Neural crest cell (in vitro differentiated cells): ENCODE measurements around the gene GIPR. TPM values are rescaled to one million over a fixed set of nuclear protein-coding genes. Genes with fewer than 3 reads are reported as not detected.
"Not testable (repeated sequence)": the region's sequence is repeated elsewhere in the genome, so short reads cannot be mapped to it uniquely, and the experiment has no call there.

ENCODE experiments used
- DNase-seq: peaks from one replicate; pipeline ENCODE4 v3.0.0; 2021; ENCODE audit warnings: low read depth, mixed read lengths, low spot score
- H3K27ac Mint-ChIP-seq: one replicate; pipeline ENCODE4 v1.8.0; 2021; ENCODE audit warnings: mild to moderate bottlenecking, mixed read lengths; ENCODE audit not compliant: unreplicated experiment
- H3K27me3 Mint-ChIP-seq: 2 replicates; pipeline ENCODE4 v1.8.0; 2021; ENCODE audit warnings: low read depth, mild to moderate bottlenecking, mixed read lengths
- H3K36me3 Mint-ChIP-seq: 2 replicates; pipeline ENCODE4 v1.8.0; 2021; ENCODE audit warnings: low read depth, mild to moderate bottlenecking, mixed read lengths
- H3K4me1 Mint-ChIP-seq: 2 replicates; pipeline ENCODE4 v1.8.0; 2021; ENCODE audit warnings: mixed read lengths
- H3K4me3 Mint-ChIP-seq: one replicate; pipeline ENCODE4 v1.8.0; 2021; ENCODE audit warnings: mild to moderate bottlenecking, mixed read lengths
- H3K9me3 Mint-ChIP-seq: 2 replicates; pipeline ENCODE4 v1.8.0; 2021; ENCODE audit warnings: mixed read lengths
- total RNA-seq: library from RNA; stranded (reverse); gene quantifications from 2 replicates; pipeline ENCODE4 v1.2.1, GENCODE V29; 2021
- TF ChIP-seq, protein P1 (sequence below): fragments of 200-600 bp; sonication (generic); conservative IDR thresholded peaks from 2 replicates; pipeline ENCODE4 v1.5.0; 2021; ENCODE audit warnings: antibody characterized with exemption, mild to moderate bottlenecking

GIPR gene
- total RNA-seq, 1 donor from 2014 or later: 0.96 TPM

DNA sequence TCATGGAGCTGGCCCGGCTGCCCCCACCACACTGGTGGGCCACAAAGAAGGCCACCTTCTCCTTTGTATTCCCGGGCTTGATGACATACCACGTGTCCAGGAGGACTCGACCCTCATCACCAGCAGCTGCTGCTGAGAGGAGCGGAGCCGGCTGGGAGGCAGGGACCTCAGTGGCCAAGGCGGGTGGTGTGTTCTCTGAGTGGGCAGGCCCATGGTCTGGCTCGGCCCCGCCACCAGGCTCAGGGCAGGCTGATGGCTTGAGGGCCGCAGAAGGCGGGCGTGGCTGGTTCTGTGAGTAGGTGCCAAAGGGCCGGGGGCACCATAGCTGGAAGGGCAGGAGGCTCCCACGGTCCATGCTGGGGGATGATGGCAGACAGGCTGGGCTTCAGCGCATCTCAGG is 45.1 kb downstream of the GIPR start:
- H3K27me3 Mint-ChIP-seq: no peaks in the 10 kb centered on the region
- peaks cover 5% of the 10 kb centered on the region for H3K36me3 Mint-ChIP-seq
- TF ChIP-seq, protein P1, sequence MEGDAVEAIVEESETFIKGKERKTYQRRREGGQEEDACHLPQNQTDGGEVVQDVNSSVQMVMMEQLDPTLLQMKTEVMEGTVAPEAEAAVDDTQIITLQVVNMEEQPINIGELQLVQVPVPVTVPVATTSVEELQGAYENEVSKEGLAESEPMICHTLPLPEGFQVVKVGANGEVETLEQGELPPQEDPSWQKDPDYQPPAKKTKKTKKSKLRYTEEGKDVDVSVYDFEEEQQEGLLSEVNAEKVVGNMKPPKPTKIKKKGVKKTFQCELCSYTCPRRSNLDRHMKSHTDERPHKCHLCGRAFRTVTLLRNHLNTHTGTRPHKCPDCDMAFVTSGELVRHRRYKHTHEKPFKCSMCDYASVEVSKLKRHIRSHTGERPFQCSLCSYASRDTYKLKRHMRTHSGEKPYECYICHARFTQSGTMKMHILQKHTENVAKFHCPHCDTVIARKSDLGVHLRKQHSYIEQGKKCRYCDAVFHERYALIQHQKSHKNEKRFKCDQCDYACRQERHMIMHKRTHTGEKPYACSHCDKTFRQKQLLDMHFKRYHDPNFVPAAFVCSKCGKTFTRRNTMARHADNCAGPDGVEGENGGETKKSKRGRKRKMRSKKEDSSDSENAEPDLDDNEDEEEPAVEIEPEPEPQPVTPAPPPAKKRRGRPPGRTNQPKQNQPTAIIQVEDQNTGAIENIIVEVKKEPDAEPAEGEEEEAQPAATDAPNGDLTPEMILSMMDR: no peak
- H3K9me3 Mint-ChIP-seq: no peaks in the 10 kb centered on the region
- peaks cover 38% of the 10 kb centered on the region for H3K4me1 Mint-ChIP-seq
- DNase-seq: no peak
- H3K4me3 Mint-ChIP-seq: no peak overlapping the region
- H3K27ac Mint-ChIP-seq: no peak overlapping the region

DNA sequence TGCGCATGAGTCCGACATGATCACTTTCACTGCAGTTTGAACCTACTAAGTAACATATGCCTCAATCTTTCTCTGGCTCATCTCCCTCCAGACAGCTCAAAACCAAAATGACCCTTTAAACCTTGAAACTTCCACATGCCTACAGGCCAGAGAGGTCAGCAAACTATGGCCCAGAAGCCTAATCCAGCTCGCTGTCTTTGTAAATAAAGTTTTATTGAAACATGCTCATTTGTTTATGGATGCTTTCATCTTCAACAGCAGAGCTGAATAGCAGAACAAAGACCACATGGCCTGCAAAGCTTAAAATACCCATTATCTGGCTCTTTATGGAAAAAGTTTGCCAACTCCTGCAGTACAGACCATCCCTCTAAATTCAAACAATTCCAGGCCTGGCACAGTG is 47.1 kb downstream of the GIPR start:
- Mint-ChIP-seq H3K36me3 (peaks cover 9% of the 10 kb centered on the region), H3K4me3 (no peak overlapping the region), H3K27me3 (no peaks in the 10 kb centered on the region), H3K9me3 (no peaks in the 10 kb centered on the region), H3K27ac (no peak overlapping the region), H3K4me1 (peaks cover 47% of the 10 kb centered on the region)
- TF ChIP-seq, protein P1: no peak
- no peak for DNase-seq

DNA sequence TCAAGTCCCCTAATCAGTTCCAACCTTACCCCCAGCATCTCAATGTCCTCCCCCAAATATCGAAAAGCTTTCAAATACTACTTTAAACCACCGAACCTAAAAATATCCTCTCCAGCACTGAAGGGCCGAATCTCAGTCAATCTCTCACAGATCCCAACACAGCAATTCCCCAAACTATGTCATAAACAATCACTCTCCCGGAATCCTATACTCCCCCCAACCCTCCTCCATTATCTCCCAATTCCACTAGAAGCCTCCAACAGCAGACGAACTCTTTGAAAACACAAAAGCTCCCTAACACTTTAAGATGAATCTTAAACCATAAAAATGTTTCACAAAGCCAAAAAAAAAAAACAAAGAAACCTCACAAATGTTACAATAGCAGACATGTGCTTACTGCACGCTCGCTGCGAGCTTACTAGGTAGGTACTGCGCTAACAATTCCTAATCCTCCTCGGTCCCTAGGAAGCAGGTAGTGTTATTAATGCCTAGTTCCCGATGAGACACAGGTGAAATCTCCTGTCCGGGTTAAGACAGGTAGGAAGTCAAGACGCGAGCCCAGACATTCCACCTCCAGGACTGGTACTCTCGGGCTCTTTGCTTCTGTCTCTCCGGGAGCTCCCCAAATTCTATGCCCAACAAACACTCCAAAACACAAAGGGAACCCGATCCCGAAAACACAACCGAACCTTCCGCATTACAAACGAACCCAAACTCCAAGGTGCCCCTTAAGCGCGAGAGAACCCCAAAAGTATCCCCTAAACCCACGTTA is 48.5 kb downstream of the GIPR start:
- no peaks in the 10 kb centered on the region for H3K27me3 Mint-ChIP-seq
- DNase-seq: no peak
- TF ChIP-seq, protein P1: no peak
- peak overlapping the region; percentile 99 for H3K27ac Mint-ChIP-seq
- H3K4me3 Mint-ChIP-seq: peak overlapping the region; percentile 96
- H3K9me3 Mint-ChIP-seq: no peaks in the 10 kb centered on the region
- peaks cover 6% of the 10 kb centered on the region for H3K36me3 Mint-ChIP-seq
- peaks cover 42% of the 10 kb centered on the region for H3K4me1 Mint-ChIP-seq

GRCh38 chr19:45717131-45717982 is 49.3 kb downstream of the GIPR start:
- Mint-ChIP-seq H3K9me3 (no peaks in the 10 kb centered on the region), H3K36me3 (peaks cover 9% of the 10 kb centered on the region), H3K4me3 (peak overlapping the region; percentile 96), H3K4me1 (peaks cover 42% of the 10 kb centered on the region), H3K27me3 (no peaks in the 10 kb centered on the region), H3K27ac (peak overlapping the region; percentile 99)
- peak; percentile 95 for DNase-seq
- TF ChIP-seq, protein P1: no peak

DNA sequence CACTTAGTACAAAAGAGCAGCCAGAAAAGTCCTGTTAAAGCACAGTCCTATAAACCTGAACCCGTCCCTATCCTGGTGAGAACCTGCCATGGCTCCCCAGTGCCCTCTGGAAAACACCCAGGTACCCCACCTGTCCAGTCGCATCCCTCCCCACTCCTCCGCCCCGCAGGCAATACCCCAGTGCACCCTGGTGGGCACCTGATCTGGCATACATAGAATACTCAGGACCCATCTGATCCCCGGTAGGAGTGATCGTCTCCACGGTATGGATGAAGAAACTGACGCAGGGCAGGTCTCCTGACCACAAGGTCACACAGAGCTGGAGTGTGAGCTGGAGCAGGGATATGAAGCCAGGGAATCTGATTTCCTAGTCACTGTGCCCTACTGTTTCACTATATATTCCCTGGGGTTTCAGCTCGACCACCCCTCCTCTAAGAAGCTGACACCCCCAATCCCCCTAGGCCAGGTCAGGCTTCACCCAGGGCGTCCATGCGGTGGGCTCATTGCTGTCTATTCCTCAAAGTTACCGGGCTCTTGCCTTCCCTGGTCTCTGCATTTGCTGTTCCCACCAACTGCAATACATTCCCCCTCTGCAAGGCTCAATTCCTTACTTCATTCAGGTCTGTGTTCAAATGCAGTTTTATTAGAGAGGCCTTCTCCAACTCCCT is 50.1 kb downstream of the GIPR start:
- H3K27ac Mint-ChIP-seq: peak overlapping the region; percentile 99
- peaks cover 42% of the 10 kb centered on the region for H3K4me1 Mint-ChIP-seq
- peaks cover 9% of the 10 kb centered on the region for H3K36me3 Mint-ChIP-seq
- TF ChIP-seq, protein P1: no peak
- H3K27me3 Mint-ChIP-seq: no peaks in the 10 kb centered on the region
- DNase-seq: no peak
- H3K9me3 Mint-ChIP-seq: no peaks in the 10 kb centered on the region
- peak overlapping the region; percentile 96 for H3K4me3 Mint-ChIP-seq

GRCh38 chr19:45720065-45720464 is 52.0 kb downstream of the GIPR start:
- not testable (repeated sequence) for H3K27me3 Mint-ChIP-seq, H3K36me3 Mint-ChIP-seq, H3K9me3 Mint-ChIP-seq, H3K27ac Mint-ChIP-seq, DNase-seq, H3K4me3 Mint-ChIP-seq
- peaks cover 38% of the 10 kb centered on the region for H3K4me1 Mint-ChIP-seq

- not testable (repeated sequence) for H3K27me3 Mint-ChIP-seq, H3K27ac Mint-ChIP-seq, H3K36me3 Mint-ChIP-seq, H3K9me3 Mint-ChIP-seq, DNase-seq
- H3K4me3 Mint-ChIP-seq: peak overlapping the region; percentile 83
- H3K4me1 Mint-ChIP-seq: peaks cover 23% of the 10 kb centered on the region
Measured at GRCh38 chr19:45728683-45729082, 60.7 kb downstream of the GIPR start.
